GM23338 (cell line): ENCODE data around the gene SEC14L1. TPM values are rescaled to one million over a fixed set of nuclear protein-coding genes. Genes with fewer than 3 reads are reported as not detected.

Source experiments
- ATAC-seq: fragments of 200-7000 bp; cut with Tn5 transposase; 3 replicates; pipeline ENCODE4 v1.9.1; 2020
- DNase-seq: peaks from one replicate; pipeline ENCODE4 v3.0.0-alpha.2; 2015; ENCODE audit warnings: low spot score
- H2AFZ ChIP-seq: fragments of 200-600 bp; sonication (generic); 2 replicates; pipeline ENCODE4 v1.8.0; 2016; ENCODE audit warnings: antibody characterized with exemption, mild to moderate bottlenecking, moderate library complexity
- H3F3A ChIP-seq: fragments of 200-600 bp; sonication (generic); replicated peaks from 2 replicates; pipeline ENCODE4 v1.8.0; 2017; ENCODE audit warnings: antibody characterized with exemption, mixed run types, low read depth
- H3K27ac ChIP-seq: fragments of 200-600 bp; sonication (generic); 2 replicates; pipeline ENCODE4 v1.6.1; 2016; ENCODE audit warnings: low read depth
- H3K27me3 ChIP-seq: fragments of 200-600 bp; sonication (generic); 2 replicates; pipeline ENCODE4 v1.8.0; 2016; ENCODE audit warnings: mild to moderate bottlenecking, mixed run types, moderate library complexity; ENCODE audit not compliant: insufficient read depth
- H3K36me3 ChIP-seq: fragments of 200-600 bp; sonication (generic); 2 replicates; pipeline ENCODE4 v1.8.0; 2016; ENCODE audit warnings: mild to moderate bottlenecking; ENCODE audit not compliant: insufficient read depth
- H3K4me1 ChIP-seq: fragments of 200-600 bp; sonication (generic); 2 replicates; pipeline ENCODE4 v1.8.0; 2016; ENCODE audit warnings: mild to moderate bottlenecking, moderate library complexity; ENCODE audit not compliant: insufficient read depth
- H3K4me2 ChIP-seq: fragments of 200-600 bp; sonication (generic); 2 replicates; pipeline ENCODE4 v1.7.1; 2017; ENCODE audit warnings: mixed run types
- H3K4me3 ChIP-seq: fragments of 200-600 bp; sonication (generic); 2 replicates; pipeline ENCODE4 v1.6.1; 2016; ENCODE audit warnings: mixed run types
- H3K79me2 ChIP-seq: fragments of 200-600 bp; sonication (generic); replicated peaks from 2 replicates; pipeline ENCODE4 v1.8.0; 2017; ENCODE audit warnings: mild to moderate bottlenecking; ENCODE audit not compliant: insufficient read depth
- H3K9me2 ChIP-seq: fragments of 200-600 bp; sonication (generic); 2 replicates; pipeline ENCODE4 v1.8.0; 2017; ENCODE audit not compliant: insufficient read depth
- H4K20me1 ChIP-seq: fragments of 200-600 bp; sonication (generic); replicated peaks from 2 replicates; pipeline ENCODE4 v1.8.0; 2017; ENCODE audit warnings: mild to moderate bottlenecking; ENCODE audit not compliant: insufficient read depth
- H3K27ac Mint-ChIP-seq: 2 replicates; pipeline ENCODE4 v1.8.0; 2020; ENCODE audit warnings: inconsistent platforms, mild to moderate bottlenecking, moderate library complexity, mixed read lengths
- H3K27me3 Mint-ChIP-seq: 3 replicates; pipeline ENCODE4 v1.8.0; 2022; ENCODE audit warnings: low read depth, mild to moderate bottlenecking, moderate library complexity, mixed read lengths, inconsistent platforms; ENCODE audit not compliant: insufficient read depth, poor library complexity
- H3K36me3 Mint-ChIP-seq: 3 replicates; pipeline ENCODE4 v1.8.0; 2021; ENCODE audit warnings: low read depth, mild to moderate bottlenecking, inconsistent platforms, moderate library complexity, mixed read lengths
- H3K4me1 Mint-ChIP-seq: 3 replicates; pipeline ENCODE4 v1.8.0; 2020; ENCODE audit warnings: mild to moderate bottlenecking, inconsistent platforms, mixed read lengths
- H3K4me3 Mint-ChIP-seq: 3 replicates; pipeline ENCODE4 v1.8.0; 2021; ENCODE audit warnings: moderate library complexity, mild to moderate bottlenecking, inconsistent platforms, mixed read lengths
- H3K9me3 Mint-ChIP-seq: 3 replicates; pipeline ENCODE4 v1.8.0; 2020; ENCODE audit warnings: moderate library complexity, mild to moderate bottlenecking, inconsistent platforms, mixed read lengths
- CREB1 ChIP-seq: fragments of 250-450 bp; sonication (Bioruptor Pico); IDR thresholded peaks from 2 replicates; pipeline ENCODE4 v1.5.0; 2020; ENCODE audit warnings: low read depth, mild to moderate bottlenecking, moderate library complexity
- CTCF ChIP-seq, 2 experiments: fragments of 200-600 bp in 1 of 2; sonication (generic) in 1 of 2; conservative IDR thresholded peaks; 2 replicates each; pipeline versions ENCODE4 v1.5.1 to v1.6.1; 2016 to 2017; ENCODE audit warnings: antibody characterized with exemption in 2 of 2, low read depth in 2 of 2, mild to moderate bottlenecking in 2 of 2, moderate library complexity in 1 of 2
- ETS1 ChIP-seq: IDR thresholded peaks from 2 replicates; pipeline ENCODE4 v1.6.1; 2016; ENCODE audit warnings: antibody characterized with exemption
- EZH2 ChIP-seq: fragments of 200-600 bp; sonication (generic); IDR thresholded peaks from one replicate; pipeline ENCODE4 v1.8.0; 2017; ENCODE audit warnings: antibody characterized with exemption, mild to moderate bottlenecking, low read depth; ENCODE audit not compliant: unreplicated experiment
- EZH2phosphoT487 ChIP-seq: fragments of 200-600 bp; sonication (generic); IDR thresholded peaks from one replicate; pipeline ENCODE4 v1.8.1; 2018; ENCODE audit warnings: antibody characterized with exemption; ENCODE audit not compliant: unreplicated experiment
- JUNB ChIP-seq: IDR thresholded peaks from one replicate; pipeline ENCODE4 v1.6.1; 2016; ENCODE audit warnings: antibody characterized with exemption; ENCODE audit not compliant: unreplicated experiment
- NANOG ChIP-seq: IDR thresholded peaks from 2 replicates; pipeline ENCODE4 v1.6.1; 2016; ENCODE audit warnings: antibody characterized with exemption, borderline replicate concordance
- POLR2AphosphoS5 ChIP-seq: IDR thresholded peaks from 2 replicates; pipeline ENCODE4 v1.6.1; 2016; ENCODE audit warnings: antibody characterized with exemption, low read depth
- REST ChIP-seq: IDR thresholded peaks from one replicate; pipeline ENCODE4 v1.6.1; 2018; ENCODE audit warnings: antibody characterized with exemption; ENCODE audit not compliant: unreplicated experiment
- STAT1 ChIP-seq: IDR thresholded peaks from one replicate; pipeline ENCODE4 v1.6.1; 2016; ENCODE audit warnings: antibody characterized with exemption; ENCODE audit not compliant: unreplicated experiment
- ZNF114 ChIP-seq: fragments of 250-450 bp; sonication (Bioruptor Pico); IDR thresholded peaks from 2 replicates; pipeline ENCODE4 v1.5.0; 2020; ENCODE audit warnings: mild to moderate bottlenecking, moderate library complexity
- ZNF331 ChIP-seq: fragments of 250-450 bp; sonication (Bioruptor Pico); IDR thresholded peaks from 2 replicates; pipeline ENCODE4 v1.5.0; 2020; ENCODE audit warnings: low read depth, mild to moderate bottlenecking, moderate library complexity
- ZNF462 ChIP-seq: fragments of 250-450 bp; sonication (Bioruptor Pico); IDR thresholded peaks from 2 replicates; pipeline ENCODE4 v1.5.0; 2020; ENCODE audit warnings: mild to moderate bottlenecking, moderate library complexity
- polyA plus RNA-seq: library from polyadenylated mRNA; unstranded; fragments of >200 nt; fragmentation: Nextera tagmentation; extraction: Ambion mirVana; gene quantifications from 2 replicates; pipeline ENCODE4 v1.2.1, GENCODE V29; 2016
- total RNA-seq: library from RNA; depleted of rRNA; stranded (reverse); fragments of >200 nt; shearing (Covaris generic); gene quantifications from 2 replicates; pipeline ENCODE4 v1.2.3, GENCODE V29; 2014

The SEC14L1 gene
- total and polyA plus RNA-seq, 2 experiments from 2014 or later, result 26.8 to 54.8 TPM

GRCh38 chr17:77205396-77206125 is 64.8 kb downstream of the SEC14L1 start:
- H3K4me2 ChIP-seq, result no peak overlapping the region

More at GRCh38 chr17:77205396-77206125, 64.8 kb downstream of the SEC14L1 start:
- Mint-ChIP-seq H3K9me3 (no peaks in the 10 kb centered on the region), H3K27ac (no peak overlapping the region), H3K36me3 (peaks cover 44% of the 10 kb centered on the region), H3K4me3 (no peak overlapping the region), H3K4me1 (peaks cover 3% of the 10 kb centered on the region; the same call in 2 of the 3 replicates), H3K27me3 (peaks cover 5% of the 10 kb centered on the region)
- Histone ChIP-seq H3K4me1 (no peaks in the 10 kb centered on the region), H3K27ac (0 out of 2 replicates have a peak overlapping the region, but pooled peaks have one; percentile 32), H3F3A (no peaks in the 10 kb centered on the region), H3K4me3 (no peak overlapping the region), H3K79me2 (no peaks in the 10 kb centered on the region), H4K20me1 (no peaks in the 10 kb centered on the region), H3K36me3 (peaks cover 45% of the 10 kb centered on the region), H3K9me2 (no peaks in the 10 kb centered on the region), H3K27me3 (no peaks in the 10 kb centered on the region), H2AFZ (no peak overlapping the region)
- TF ChIP-seq POLR2AphosphoS5 (no peak), EZH2 (no peak), JUNB (no peak), ZNF462 (CRISPR knock-in tag) (no peak), ZNF331 (no peak), EZH2phosphoT487 (no peak), ZNF114 (CRISPR knock-in tag) (no peak), CREB1 (CRISPR knock-in tag) (no peak), REST (no peak), CTCF (conservative IDR thresholded peaks at IDR 0.05; ENCODE audit: low read depth in 2 of 2) (no peak), NANOG (no peak), ETS1 (no peak), STAT1 (no peak)
- ATAC-seq (no peak), DNase-seq (no peak)
